ENCODE measurements around the gene CALR.
A peak's percentile ranks its signal among the peaks of the same experiment; 100 is the strongest.

The CALR gene

DNA sequence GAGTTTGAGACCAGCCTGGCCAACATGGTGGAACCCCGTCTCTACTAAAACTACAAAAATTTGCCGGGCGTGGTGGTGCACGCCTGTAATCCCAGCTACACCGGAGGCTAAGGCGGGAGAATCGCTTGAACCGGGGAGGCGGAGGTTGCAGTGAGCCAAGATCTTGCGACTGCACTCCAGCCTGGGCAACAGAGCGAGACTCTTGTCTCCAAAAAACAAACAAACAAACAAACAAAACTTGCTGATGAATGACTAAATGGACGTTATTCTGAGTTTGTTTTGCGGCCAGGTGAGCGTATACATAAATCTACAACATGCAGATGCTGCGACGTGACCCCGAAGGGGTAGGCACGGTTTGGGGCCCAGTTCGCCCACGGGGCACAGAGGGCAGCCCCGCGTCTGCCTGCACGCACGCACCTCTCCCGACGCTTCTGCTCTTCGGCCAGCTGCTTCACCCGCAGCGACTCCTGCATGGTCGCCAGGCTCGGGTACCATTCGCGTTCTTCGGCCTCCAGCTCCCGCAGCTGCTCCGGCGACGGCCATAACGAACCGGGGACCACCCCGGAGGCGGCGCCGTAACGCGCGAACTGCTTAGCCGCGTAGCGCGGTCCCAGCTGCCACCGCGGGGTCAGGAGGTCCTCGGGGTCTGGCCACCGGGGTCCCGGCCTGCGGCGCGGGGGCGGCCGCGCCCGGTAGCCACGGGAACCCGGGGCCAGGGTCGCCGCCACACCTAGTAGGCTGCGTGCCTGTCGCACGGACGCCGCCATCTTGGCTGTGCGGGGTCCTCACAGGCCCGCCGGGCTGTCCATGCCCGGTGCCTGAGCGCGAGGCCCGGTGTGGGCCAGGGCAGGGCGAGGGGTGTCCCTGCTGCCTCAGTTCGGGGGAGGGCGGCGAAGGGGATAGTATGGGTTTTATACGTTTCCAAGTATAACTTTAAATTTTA, 18.3 kb downstream of the CALR start, which contains the start of gene GADD45GIP1 (continued):
- TF ChIP-seq, protein P1, sequence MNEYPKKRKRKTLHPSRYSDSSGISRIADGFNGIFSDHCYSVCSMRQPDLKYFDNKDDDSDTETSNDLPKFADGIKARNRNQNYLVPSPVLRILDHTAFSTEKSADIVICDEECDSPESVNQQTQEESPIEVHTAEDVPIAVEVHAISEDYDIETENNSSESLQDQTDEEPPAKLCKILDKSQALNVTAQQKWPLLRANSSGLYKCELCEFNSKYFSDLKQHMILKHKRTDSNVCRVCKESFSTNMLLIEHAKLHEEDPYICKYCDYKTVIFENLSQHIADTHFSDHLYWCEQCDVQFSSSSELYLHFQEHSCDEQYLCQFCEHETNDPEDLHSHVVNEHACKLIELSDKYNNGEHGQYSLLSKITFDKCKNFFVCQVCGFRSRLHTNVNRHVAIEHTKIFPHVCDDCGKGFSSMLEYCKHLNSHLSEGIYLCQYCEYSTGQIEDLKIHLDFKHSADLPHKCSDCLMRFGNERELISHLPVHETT (tag by site-specific recombination; IDR thresholded peaks at IDR 0.05): no peak
- TF ChIP-seq ZFP69B (tag by site-specific recombination; IDR thresholded peaks at IDR 0.05) (0 out of 2 replicates have a peak, but pooled peaks have one; percentile 7), ZNF184 (tag by site-specific recombination; IDR thresholded peaks at IDR 0.05) (0 out of 2 replicates have a peak, but pooled peaks have one; percentile 29), GLIS1 (tag by site-specific recombination; IDR thresholded peaks at IDR 0.05) (peak; percentile 53; the same call in 1 of the 2 replicates), ZNF571 (tag by site-specific recombination; IDR thresholded peaks at IDR 0.05) (no peak), ZNF621 (tag by site-specific recombination; IDR thresholded peaks at IDR 0.05) (no peak), ZNF302 (tag by site-specific recombination; IDR thresholded peaks at IDR 0.05; ENCODE audit: low read depth) (no peak), ZNF555 (tag by site-specific recombination; conservative IDR thresholded peaks at IDR 0.05) (no peak), ZFP41 (tag by site-specific recombination; IDR thresholded peaks at IDR 0.05; ENCODE audit: borderline replicate concordance) (no peak), ZNF433 (tag by site-specific recombination; IDR thresholded peaks at IDR 0.05; ENCODE audit: low read depth) (no peak), ZNF600 (tag by site-specific recombination; IDR thresholded peaks at IDR 0.05) (peak; percentile 90), KLF7 (tag by site-specific recombination; IDR thresholded peaks at IDR 0.05; ENCODE audit: borderline replicate concordance) (no peak), BCL11A (tag by site-specific recombination; IDR thresholded peaks at IDR 0.05; ENCODE audit: low read depth) (no peak), ZNF513 (tag by site-specific recombination; IDR thresholded peaks at IDR 0.05) (no peak), ZBTB21 (tag by site-specific recombination; IDR thresholded peaks at IDR 0.05) (no peak), ZNF629 (tag by site-specific recombination; IDR thresholded peaks at IDR 0.05) (peak; percentile 35; the same call in 1 of the 2 replicates), ZNF112 (tag by site-specific recombination; IDR thresholded peaks at IDR 0.05) (no peak), KLF10 (tag by site-specific recombination; IDR thresholded peaks at IDR 0.05) (peak; percentile 73)
- TF ChIP-seq, protein P2, sequence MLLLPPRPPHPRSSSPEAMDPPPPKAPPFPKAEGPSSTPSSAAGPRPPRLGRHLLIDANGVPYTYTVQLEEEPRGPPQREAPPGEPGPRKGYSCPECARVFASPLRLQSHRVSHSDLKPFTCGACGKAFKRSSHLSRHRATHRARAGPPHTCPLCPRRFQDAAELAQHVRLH (tag by site-specific recombination; IDR thresholded peaks at IDR 0.05): 0 out of 2 replicates have a peak, but pooled peaks have one; percentile 8
- TF ChIP-seq, protein P3, sequence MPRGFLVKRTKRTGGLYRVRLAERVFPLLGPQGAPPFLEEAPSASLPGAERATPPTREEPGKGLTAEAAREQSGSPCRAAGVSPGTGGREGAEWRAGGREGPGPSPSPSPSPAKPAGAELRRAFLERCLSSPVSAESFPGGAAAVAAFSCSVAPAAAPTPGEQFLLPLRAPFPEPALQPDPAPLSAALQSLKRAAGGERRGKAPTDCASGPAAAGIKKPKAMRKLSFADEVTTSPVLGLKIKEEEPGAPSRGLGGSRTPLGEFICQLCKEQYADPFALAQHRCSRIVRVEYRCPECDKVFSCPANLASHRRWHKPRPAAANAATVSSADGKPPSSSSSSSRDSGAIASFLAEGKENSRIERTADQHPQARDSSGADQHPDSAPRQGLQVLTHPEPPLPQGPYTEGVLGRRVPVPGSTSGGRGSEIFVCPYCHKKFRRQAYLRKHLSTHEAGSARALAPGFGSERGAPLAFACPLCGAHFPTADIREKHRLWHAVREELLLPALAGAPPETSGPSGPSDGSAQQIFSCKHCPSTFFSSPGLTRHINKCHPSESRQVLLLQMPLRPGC (tag by site-specific recombination; IDR thresholded peaks at IDR 0.05): peak; percentile 30; the same call in 1 of the 2 replicates
- TF ChIP-seq, protein P4, sequence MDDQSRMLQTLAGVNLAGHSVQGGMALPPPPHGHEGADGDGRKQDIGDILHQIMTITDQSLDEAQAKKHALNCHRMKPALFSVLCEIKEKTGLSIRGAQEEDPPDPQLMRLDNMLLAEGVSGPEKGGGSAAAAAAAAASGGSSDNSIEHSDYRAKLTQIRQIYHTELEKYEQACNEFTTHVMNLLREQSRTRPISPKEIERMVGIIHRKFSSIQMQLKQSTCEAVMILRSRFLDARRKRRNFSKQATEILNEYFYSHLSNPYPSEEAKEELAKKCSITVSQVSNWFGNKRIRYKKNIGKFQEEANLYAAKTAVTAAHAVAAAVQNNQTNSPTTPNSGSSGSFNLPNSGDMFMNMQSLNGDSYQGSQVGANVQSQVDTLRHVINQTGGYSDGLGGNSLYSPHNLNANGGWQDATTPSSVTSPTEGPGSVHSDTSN (CRISPR knock-in tag; IDR thresholded peaks at IDR 0.05): no peak; the same call in 1 of the 2 replicates
- TF ChIP-seq, protein P5, sequence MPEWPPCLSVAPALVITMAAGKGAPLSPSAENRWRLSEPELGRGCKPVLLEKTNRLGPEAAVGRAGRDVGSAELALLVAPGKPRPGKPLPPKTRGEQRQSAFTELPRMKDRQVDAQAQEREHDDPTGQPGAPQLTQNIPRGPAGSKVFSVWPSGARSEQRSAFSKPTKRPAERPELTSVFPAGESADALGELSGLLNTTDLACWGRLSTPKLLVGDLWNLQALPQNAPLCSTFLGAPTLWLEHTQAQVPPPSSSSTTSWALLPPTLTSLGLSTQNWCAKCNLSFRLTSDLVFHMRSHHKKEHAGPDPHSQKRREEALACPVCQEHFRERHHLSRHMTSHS (tag by site-specific recombination; IDR thresholded peaks at IDR 0.05): no peak
- TF ChIP-seq, protein P6, sequence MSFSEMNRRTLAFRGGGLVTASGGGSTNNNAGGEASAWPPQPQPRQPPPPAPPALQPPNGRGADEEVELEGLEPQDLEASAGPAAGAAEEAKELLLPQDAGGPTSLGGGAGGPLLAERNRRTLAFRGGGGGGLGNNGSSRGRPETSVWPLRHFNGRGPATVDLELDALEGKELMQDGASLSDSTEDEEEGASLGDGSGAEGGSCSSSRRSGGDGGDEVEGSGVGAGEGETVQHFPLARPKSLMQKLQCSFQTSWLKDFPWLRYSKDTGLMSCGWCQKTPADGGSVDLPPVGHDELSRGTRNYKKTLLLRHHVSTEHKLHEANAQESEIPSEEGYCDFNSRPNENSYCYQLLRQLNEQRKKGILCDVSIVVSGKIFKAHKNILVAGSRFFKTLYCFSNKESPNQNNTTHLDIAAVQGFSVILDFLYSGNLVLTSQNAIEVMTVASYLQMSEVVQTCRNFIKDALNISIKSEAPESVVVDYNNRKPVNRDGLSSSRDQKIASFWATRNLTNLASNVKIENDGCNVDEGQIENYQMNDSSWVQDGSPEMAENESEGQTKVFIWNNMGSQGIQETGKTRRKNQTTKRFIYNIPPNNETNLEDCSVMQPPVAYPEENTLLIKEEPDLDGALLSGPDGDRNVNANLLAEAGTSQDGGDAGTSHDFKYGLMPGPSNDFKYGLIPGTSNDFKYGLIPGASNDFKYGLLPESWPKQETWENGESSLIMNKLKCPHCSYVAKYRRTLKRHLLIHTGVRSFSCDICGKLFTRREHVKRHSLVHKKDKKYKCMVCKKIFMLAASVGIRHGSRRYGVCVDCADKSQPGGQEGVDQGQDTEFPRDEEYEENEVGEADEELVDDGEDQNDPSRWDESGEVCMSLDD (tag by site-specific recombination; IDR thresholded peaks at IDR 0.05): peak; percentile 58; the same call in 1 of the 2 replicates
